NCI-H146 (cell line): Measurements from ENCODE around the gene TAGLN2.
A peak's percentile ranks its signal among the peaks of the same experiment; 100 is the strongest.

Experiments
- DNase-seq: peaks from one replicate; lab custom pipeline; 2025; lab: John Stamatoyannopoulos, UW

The TAGLN2 gene

DNA sequence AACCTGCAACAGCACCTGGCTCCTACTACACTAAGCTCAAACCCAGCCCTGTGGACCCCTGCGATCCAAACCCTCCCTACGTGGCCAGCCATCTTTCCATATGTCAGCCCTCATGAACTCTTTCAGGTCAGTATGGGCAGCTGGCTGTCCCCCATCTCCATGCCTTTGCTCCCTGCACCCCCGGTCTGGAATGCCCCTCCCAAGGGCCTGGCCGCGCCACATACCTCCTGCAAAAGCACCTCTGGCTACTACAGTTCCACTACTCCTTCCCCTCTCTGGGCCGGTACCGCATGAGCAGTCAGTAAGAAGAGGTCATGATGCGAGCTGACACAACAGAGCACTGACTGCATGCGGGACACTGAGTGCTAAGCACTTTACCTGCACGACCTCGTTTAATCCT is 10.0 kb upstream of the TAGLN2 start:
- no peak for DNase-seq

DNA sequence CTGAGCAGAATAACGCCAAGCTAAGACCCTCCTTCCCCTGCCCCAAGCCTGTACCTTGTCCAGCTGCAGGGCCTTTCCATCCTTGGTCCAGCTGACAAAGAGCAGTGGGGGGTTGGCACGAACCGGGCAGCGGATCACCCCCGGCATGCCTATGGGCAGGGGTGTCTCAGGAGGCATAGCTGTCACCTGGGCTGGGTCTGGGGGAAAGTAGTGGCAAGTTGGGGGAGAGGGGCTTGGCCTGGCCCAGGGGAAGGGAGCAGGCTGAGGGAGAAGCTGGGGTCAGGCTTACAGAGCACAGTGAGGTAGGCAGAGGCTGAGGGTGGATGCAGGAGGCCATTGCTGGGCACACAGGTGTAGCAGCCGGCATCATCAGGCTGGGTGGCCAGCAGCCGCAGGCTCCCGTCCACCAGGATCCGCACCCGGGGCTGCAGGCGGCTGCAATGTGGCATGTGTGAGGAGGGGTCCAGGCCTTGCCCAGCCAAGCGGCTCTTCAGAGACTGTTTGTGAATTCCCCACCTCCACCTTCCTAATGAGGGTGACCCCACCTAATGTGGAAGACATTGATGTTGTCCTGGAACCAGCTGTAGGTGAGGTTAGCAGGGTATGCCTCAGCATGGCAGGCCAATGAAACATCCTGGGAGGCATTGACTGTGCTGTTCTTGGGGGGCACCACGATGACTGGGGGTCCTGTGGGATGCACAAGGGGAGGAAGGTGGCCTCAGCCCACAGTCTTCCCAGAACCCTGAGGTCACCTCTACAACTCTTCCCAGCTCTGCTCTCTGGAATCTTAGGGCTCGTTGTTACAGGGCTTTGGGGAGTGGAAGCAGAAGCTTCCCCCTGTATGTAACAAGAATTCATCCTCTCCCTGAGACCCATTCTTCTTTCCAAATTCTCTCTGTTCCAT is 9.1 kb upstream of the TAGLN2 start:
- no peak for DNase-seq

DNA sequence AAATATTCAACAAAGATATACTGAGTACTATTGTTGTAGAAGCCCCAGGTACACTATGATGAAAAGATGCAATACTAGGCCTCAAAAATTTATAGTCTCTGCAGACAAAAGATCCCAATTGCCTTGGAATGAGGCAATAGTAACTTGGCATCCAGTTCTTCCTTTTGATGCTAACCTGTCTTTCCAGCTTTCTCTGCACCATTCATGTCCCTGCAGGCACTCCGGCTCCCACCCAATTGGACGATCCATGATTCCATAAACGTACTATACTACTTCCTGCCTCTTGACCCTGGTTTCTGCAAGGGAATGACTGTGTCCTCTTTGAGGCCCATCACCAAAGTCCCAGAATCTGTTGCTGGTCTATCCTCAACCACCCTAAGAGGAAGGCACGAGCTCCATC is 8.0 kb upstream of the TAGLN2 start:
- DNase-seq: no peak

DNA sequence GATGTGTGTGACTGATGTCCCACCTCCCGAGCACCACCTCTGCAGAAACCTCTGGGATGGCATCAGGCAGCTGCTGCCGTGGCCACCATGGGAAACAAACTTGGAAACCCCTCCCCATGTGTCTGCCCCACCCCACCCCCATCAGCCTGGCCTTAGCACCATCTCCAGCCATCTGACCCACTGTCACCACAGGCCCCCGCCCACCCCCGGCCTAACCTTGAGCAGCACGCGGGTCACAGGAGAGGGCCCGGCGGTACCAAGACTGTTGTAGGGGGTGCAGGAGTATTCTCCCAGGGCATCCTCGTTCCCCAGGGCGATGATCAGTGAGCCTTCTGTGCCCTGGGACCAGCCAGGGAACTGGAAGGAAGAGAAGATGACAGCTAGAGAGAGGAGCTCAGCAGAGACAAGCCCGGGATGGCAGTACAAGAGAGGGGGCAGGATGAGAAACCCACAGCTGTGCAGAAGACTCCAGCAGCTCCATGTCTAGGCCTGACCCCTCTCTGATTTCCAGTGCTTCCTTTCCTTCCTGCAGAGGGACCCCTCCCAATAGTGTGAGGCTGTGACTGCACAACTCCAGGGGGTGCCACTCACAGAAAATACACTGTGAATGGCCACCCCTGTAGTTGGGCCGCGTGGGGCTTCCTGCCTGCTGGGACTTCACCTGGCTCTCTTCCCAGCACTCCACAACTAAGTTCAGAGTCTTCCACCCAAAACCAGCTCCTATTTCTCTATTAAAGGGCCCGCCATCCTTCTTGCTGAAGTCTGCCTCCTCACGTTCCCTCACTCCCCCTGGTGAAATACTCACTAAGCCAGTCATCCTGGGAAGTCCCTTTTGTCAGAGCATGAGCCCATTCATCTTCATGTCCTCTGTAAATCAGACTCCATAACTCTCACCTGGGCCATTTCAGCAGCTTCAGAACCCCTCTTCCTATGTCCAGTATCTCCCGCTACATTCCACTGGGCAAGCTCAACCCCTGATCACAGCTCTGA is 7.3 kb upstream of the TAGLN2 start:
- no peak for DNase-seq

DNA sequence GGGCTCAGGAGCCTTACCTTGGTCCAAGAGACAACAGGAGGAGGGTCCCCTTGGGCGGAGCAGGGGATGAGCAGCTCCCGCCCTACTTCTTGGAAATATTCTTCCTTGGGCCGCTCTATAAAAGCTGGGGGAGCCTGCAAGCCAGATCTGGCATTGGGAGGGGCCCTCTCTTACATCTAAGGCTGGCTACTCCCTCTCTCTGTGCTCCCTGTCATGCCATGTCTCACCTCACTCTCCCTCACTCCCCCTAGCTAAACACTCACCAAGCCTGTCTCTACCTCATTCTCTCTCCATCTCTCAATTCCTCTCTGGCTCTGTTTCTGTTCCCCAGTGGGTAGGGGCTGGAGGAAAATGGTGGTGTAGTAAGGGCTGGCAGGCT is 6.5 kb upstream of the TAGLN2 start:
- no peak for DNase-seq

DNA sequence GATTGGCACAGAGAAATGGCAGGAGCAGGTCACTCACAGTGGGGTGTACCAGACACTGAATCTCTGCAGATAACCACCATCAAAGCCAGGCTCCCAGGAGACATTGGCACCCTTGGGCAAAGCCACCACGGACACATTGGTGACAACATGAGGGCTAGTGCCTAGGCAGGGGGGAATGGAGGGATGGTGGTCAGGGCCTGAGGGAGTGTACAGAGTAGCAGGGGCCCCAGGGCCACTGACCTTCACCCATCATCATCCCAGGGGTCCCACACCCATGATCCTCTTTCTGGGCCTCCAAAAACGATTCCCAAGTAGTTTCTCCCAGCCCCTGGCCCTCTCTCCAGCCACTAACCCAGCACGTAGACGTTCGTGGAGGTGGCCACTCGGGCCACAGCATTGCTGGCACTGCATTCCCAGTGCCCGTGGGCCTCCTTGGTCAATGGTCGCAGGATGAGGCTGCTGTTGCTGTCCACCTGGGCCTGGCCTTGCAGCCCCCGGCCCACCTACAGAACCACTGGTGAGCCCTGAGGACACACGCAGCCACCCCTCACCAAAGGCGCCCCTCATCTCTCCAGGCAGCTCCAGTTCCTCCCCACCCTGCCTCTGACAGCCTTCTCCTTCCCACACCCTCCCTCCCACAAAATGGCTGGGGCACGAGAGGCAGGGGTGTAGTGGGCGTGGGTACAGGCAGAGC is 5.9 kb upstream of the TAGLN2 start:
- DNase-seq: no peak

DNA sequence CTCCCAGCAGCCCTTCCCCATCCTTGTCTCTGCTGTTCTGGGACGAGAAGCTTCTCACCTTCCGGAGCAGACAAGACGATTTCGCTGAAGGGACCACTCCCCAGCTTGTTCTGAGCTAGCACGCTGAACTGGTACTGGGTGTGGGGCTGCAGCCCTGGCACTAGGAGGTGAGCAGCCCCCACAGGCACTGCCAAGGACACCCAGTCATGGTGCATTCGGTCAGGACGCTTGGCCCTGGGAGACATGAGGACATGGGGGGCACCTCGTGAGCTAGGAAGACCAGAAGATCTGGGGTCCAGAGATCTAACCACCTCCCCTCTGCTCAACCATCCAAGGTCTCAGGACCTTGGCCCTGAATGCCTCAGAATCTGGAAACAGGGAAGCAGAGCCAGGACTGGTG is 5.3 kb upstream of the TAGLN2 start:
- no peak for DNase-seq

DNA sequence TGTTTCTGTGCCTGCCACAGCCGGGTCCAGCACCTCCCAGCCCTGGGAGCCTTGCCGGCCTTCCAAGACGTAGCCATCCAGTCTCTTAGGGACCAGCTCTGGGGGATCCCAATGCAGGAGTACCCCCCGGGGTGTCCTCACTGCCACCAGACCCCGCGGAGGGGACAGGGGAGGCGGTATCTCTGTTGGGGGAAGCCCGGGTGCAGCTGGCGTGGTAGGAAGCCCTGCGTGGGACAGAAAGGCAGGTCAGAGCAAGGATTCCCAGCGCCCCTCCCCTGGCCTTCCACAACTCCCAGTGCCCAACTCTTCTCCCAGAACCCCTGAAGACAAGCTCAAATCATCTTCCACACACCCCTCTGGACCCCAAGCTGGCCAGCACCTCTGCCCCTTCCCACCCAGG is 4.9 kb upstream of the TAGLN2 start:
- DNase-seq: no peak

DNA sequence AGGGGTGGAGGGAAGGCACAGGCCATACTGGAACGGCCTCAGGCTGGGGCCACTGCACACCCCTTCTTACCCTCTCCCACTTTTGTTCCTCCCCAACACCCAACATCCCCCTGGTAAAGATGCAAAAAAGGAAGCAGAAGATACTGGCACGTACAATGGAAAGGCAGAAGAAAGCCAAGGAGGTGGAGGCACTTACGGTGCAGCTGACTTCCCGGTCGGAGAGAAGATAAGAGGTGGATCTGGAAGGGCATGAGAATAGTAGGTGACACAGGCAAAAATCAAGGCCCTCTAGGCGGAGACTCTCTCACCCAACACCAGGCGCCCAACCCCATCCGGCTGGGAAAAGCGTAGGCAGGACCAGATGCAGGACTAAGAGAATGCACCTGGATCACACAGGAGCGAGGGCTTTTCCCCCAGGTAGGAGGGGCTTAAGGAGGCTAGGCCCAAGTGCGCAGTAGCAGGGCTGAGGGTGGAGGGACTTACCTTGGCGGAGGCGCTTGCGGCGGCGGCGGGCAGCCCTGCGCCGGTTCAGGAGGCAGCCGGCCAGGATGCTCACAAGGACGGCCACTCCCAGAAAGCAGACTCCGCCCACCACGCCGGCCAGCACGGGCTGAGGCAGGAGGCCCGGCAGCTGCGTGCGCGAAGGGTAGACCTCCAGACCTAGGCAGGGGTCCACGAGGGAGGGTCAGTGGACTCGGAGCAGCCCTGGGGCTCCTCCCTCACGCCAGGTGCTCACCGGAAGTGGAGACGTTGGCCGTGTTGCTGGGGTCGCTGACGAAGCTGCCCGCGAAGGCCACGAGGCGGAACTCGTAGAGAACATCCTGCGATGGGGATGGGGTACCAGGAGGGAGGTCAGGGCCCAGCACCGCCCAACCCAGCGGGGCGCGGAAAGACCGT is 4.1 kb upstream of the TAGLN2 start:
- DNase-seq: no peak

DNA sequence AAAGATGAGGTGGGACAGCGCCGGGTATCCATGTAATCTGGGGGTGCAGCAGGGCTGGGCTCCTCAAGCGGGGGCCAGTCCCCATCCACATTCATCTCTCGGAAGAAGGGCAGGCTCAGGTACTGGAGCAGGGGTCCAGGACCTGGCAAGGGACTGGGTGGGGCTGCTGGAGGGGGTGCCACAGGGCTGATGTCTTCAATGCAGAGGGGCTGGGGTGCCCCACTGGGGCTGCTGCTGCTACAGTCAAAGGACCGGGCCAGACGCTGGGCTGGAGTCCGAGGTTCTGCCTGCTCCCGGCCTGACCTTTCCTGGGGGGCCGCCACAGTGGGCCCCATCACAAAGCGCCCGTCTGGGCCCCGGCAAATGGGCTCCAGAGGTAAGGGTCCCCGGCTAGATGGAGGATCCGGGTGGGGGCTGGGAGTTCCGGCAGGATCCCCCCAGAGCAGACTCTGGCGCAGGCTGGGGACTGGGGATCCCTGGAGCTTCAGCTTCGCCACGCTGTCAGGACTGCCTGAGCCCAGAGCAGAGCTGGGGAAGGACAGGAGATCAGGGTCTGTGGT is 3.3 kb upstream of the TAGLN2 start:
- DNase-seq: no peak

DNA sequence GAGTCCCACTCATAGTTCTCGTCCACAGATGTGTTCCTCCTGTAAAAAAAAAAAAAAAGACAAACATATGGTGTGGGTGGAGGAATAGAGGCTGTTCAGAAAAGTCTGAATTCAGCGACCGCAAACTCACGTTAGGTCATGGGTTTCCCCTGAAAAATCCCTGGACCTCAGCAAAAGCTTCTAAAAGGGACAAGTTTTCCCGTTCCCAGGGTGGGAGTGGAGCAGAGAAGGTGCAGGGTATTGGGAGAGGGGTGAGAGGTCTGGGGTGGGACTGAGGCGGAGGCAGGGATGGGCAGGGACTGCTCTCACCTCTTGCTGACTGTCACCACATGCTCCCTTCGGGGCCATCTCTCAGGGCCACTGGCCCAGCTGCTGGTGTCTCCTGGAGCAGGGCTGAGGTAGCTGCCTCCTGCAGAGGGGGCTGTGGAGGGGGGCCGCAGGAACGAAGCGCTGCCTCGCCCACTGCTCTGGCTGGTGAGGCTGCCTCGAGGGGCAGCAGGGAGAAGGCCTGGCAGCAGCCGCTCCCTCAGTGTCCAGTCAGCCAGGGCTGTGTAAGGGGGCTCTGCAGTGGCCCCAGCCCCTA is 2.6 kb upstream of the TAGLN2 start:
- no peak for DNase-seq

DNA sequence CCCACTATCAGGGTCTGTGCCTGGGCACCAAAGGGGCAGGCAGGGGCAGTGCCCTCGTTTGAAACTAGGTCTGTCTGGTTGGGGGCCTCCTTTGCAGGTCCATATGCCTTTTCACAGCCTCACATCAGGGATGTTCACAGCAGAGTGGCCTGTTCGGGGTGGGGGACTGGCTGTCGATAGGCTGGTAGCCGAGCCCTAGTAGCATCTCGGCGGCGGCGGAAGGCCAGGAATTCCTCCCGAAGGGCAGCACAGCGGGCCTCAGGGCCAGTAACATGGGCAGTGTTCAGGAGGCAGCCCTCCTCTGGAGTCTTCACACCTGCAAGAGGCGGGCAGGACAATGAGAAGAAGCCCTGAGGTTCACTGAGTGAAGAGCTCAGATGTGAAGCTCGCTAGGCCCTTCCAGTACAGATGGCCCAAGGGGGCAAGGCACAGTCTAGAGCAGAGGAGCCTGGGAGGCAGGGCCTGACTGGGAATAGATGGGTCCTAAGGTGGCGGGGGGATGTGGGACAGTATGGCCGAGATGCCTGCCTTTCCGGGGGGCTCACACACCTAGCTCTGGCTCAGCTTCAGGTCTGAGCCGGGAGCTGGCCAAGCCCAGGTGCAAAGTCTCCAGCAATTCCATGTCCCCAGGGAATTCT is 2.0 kb upstream of the TAGLN2 start:
- DNase-seq: no peak

DNA sequence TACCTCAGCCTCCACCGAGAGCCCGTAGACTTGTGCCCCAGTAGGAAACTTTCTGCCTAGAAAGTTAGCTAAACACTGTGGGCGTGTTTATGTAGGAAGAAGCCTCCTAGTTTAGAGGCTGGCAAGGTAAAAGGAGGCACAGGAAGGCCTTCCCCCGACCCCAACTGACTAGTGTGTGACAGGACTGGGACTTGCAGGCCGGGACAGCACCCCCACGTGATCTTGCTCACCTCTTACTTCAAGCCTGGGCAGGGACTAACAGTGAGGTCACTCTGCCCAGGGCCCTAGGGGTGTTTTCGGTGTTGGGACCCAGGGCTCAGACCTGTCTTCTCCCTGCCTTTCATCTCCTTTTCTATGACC is 392 bp upstream of the TAGLN2 start:
- no peak for DNase-seq

DNA sequence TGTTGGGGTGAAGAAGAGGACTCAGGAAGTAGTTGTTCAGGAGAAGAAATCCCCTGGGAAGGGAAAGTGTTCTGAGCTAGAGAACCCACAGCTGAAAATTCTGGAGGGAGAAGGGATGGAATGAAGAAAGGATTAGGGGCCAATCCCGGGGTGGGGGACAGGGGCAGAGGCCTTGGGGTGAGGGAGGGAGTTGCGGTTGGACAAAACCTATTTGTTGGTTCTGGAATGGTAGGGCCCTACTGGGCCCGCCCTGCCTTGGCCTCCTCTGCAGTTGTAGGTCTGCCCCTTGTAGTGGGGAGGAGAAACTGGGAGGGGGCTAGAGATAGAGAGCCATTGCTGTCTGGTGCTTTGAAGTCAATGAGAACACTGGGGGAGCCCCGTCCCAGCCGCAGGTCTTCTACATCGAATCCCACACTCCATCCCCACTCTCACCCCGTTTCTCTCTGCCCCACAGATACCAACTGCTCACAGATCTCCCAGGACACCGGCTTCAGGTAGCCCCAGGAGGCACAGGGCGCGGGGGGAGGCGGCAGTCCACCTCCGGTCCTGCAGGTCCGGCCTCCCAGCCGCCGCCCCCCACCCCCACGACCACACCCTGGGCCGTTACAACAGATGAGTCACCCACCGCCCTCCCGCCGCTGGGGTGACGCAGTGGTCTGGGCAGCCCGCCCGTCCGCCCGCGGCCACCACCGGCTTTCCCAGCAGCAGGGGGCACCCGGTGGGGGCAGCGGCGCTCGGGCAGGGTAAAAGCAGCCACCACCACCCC is 1.1 kb downstream of the TAGLN2 start:
- peak; percentile 79 for DNase-seq

DNA sequence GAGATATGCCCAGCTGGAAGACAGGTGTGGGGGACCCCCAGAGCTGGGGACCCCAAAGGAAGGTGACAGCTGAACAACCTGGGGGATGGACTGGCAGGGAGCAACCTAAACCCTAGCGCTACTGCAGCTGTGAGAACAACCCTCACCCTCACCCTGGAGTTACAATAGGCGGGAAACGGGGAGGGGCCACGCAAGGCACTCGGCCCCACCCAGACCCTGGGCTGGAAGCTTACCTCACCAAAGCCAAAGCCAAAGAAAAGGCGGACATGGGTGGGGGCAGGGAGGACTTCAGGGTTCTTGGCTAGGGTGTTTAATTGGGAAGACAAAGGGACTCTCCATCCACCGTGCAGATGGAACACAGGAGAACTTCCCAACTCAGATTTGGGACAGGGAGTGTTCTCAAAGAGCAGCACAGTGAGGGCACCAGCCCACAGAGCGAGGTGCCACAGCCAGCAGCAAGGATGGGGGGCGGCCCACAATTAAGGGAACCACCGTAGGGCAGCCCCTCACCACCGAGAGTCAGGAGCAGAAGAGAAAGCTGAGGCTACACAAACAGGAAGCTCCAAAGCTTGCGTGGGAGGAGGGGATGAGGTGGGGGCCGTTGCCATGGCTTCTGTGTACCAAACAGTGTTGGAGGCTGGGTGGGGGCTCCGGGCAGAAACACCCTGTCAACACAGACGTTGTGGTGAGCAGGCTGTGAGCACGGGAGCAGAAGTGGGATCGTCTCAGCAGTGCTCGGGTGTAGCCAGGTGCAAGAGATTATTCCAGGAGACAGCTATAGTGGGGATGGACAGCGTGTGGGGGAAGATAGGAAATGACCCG is 1.9 kb downstream of the TAGLN2 start:
- DNase-seq: peak; percentile 68

DNA sequence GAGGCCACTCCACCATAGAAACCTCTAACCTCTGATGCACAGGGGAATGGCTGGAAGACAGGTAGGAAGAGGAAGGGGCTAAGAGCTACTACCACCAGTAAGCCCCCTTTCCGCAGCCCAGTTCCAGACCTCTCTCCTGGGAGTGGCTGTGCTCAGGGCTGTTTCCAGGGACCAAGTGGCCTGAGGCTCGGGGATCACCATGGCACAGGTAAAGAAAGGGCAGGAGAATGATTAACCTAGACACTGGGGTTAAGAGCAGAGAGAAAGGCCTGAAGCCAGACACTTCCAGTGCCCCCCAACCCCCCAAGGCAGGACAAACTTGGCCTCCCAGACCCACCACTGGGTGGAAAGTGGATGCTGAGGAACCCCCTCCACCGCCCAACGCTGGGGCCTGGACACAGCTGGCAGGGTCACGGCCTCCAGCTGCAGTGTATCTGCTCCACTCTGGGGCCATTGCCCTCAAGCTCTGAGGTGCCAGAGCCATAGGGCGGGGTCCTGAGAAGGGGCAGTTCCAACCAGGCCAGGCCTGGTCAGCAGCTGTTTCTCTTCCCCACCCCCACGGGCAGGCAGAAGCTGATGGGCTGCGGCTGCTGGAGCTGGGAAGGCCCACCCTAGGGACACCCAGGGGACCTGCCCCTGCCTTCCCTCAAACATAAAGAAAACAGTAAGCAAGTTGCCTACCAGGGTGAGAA is 2.6 kb downstream of the TAGLN2 start:
- peak; percentile 13 for DNase-seq

DNA sequence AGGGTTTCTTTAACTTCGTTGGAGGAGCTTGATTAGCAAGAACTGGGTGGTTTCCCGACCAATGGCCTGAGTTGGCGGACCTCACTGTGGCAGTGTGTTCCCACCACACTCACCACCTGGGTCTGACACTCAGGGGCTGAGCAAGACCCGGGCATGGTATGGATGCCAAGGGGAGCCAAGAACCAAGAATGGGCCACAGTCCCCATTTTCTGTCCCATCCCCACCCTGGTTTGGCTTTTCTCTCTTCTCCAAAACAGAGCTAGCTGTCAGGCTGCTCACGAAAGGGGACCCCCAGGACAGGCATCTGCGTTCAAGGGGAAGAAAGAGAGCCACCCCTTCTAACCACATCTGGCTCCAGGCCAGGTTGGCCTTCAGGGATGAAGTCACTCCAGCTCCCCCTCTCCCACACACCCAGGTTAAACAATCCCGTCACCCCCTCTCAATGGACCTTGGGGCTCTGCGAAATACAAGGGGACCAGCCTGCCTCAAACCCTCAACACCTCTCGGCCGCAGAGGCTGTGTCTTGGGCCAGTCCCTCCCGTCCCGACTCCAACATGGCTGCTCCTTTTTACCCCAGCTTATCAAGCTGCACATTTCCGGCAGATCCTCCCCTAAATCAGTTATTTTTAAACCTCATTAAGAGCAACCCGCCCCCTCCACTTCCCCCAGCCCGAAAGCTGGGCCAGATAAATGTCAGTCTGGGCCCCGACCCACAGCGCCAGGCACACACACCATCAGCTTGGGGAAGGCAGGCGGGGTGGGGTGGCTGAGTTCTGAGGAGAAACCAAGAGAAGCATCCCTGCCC is 3.4 kb downstream of the TAGLN2 start:
- no peak for DNase-seq
